HEK293 (cell line): Measurements from ENCODE around the gene ACVR2B.
A peak's percentile ranks its signal among the peaks of the same experiment; 100 is the strongest.

Source experiments
- CTCF ChIA-PET: fragments of 350-600 bp; formaldehyde crosslinking; extraction: SDS; loops from one replicate; lab custom pipeline; 2021; ENCODE audit warnings: antibody characterized with exemption; lab: Yijun Ruan, JAX
- POLR2A ChIA-PET: fragments of 300-600 bp; formaldehyde crosslinking; extraction: SDS; loops from one replicate; lab custom pipeline; 2020; ENCODE audit warnings: antibody characterized with exemption, inconsistent platforms; lab: Yijun Ruan, JAX
- H3K27ac ChIP-seq: fragments of 200-500 bp; sonication (Bioruptor generic); 2 replicates; pipeline ENCODE4 v1.5.1; 2014; ENCODE audit warnings: low read depth, low read length, control low read depth, inconsistent platforms; ENCODE audit errors: extremely low read depth
- H3K36me3 ChIP-seq, 2 experiments: fragments of 200-500 bp in 1 of 2; sonication (Bioruptor generic) in 1 of 2; 1 replicate in 1 of 2; 2 replicates in 1 of 2; pipeline ENCODE4 v1.5.1; 2014 to 2017; ENCODE audit warnings: inconsistent platforms in 2 of 2, low read length in 2 of 2; ENCODE audit not compliant: control insufficient read depth in 2 of 2, insufficient read depth in 1 of 2
- H3K4me1 ChIP-seq: fragments of 200-500 bp; sonication (Bioruptor generic); 2 replicates; pipeline ENCODE4 v1.5.1; 2014; ENCODE audit warnings: mild to moderate bottlenecking, low read length, inconsistent platforms; ENCODE audit not compliant: control insufficient read depth, insufficient read depth
- H3K4me3 ChIP-seq: 2 replicates; pipeline ENCODE4 v1.5.1; 2011; ENCODE audit warnings: low read depth, mild to moderate bottlenecking, control low read depth, low read length, moderate library complexity
- H3K9me3 ChIP-seq: fragments of 200-500 bp; sonication (Bioruptor generic); 2 replicates; pipeline ENCODE4 v1.5.1; 2014; ENCODE audit warnings: low read depth, low read length, inconsistent platforms; ENCODE audit not compliant: control insufficient read depth, insufficient read depth
- AEBP2 ChIP-seq: fragments of 450-650 bp; formaldehyde crosslinking; IDR thresholded peaks from 2 replicates; pipeline ENCODE4 v1.5.1; 2016; ENCODE audit warnings: missing biosample characterization, missing genetic modification characterization, borderline replicate concordance
- HOXA7 ChIP-seq: sonication (generic); formaldehyde crosslinking; IDR thresholded peaks from 2 replicates; pipeline ENCODE4 v1.8.1; 2022; ENCODE audit warnings: missing genetic modification reagents, borderline replicate concordance
- SCRT1 ChIP-seq: fragments of 450-650 bp; formaldehyde crosslinking; IDR thresholded peaks from 2 replicates; pipeline ENCODE4 v1.5.1; 2016; ENCODE audit warnings: missing biosample characterization, missing genetic modification characterization, borderline replicate concordance
- ZBTB11 ChIP-seq: fragments of 450-650 bp; formaldehyde crosslinking; conservative IDR thresholded peaks from 2 replicates; pipeline ENCODE4 v1.5.1; 2016; ENCODE audit warnings: low read depth, missing biosample characterization, missing genetic modification characterization
- ZBTB21 ChIP-seq: fragments of 450-650 bp; formaldehyde crosslinking; IDR thresholded peaks from 2 replicates; pipeline ENCODE4 v1.5.1; 2017; ENCODE audit warnings: missing biosample characterization, missing genetic modification characterization
- ZIC2 ChIP-seq: fragments of 450-650 bp; formaldehyde crosslinking; IDR thresholded peaks from 2 replicates; pipeline ENCODE4 v1.5.1; 2016; ENCODE audit warnings: missing biosample characterization, missing genetic modification characterization
- ZNF148 ChIP-seq: fragments of 450-650 bp; formaldehyde crosslinking; IDR thresholded peaks from 2 replicates; pipeline ENCODE4 v1.5.0; 2017; ENCODE audit warnings: missing biosample characterization, missing genetic modification characterization, borderline replicate concordance
- ZNF155 ChIP-seq: fragments of 450-650 bp; formaldehyde crosslinking; IDR thresholded peaks from 2 replicates; pipeline ENCODE4 v1.5.1; 2016; ENCODE audit warnings: missing biosample characterization, missing genetic modification characterization
- ZNF311 ChIP-seq: fragments of 450-650 bp; formaldehyde crosslinking; IDR thresholded peaks from 2 replicates; pipeline ENCODE4 v1.5.1; 2017; ENCODE audit warnings: missing biosample characterization, missing genetic modification characterization, borderline replicate concordance
- ZNF335 ChIP-seq: fragments of 450-650 bp; formaldehyde crosslinking; conservative IDR thresholded peaks from 2 replicates; pipeline ENCODE4 v1.5.1; 2016; ENCODE audit warnings: missing biosample characterization, missing genetic modification characterization
- ZNF513 ChIP-seq: fragments of 450-650 bp; IDR thresholded peaks from 2 replicates; pipeline ENCODE4 v1.5.1; 2018; ENCODE audit warnings: missing biosample characterization, missing genetic modification characterization
- ZNF530 ChIP-seq: fragments of 450-650 bp; formaldehyde crosslinking; IDR thresholded peaks from 2 replicates; pipeline ENCODE4 v1.5.1; 2016; ENCODE audit warnings: low read depth, missing biosample characterization, missing genetic modification characterization
- ZNF571 ChIP-seq: fragments of 450-650 bp; formaldehyde crosslinking; IDR thresholded peaks from 2 replicates; pipeline ENCODE4 v1.5.0; 2017; ENCODE audit warnings: missing biosample characterization, missing genetic modification characterization
- ZNF623 ChIP-seq: fragments of 450-650 bp; formaldehyde crosslinking; IDR thresholded peaks from 2 replicates; pipeline ENCODE4 v1.5.1; 2016; ENCODE audit warnings: missing biosample characterization, missing genetic modification characterization
- ZNF654 ChIP-seq: fragments of 450-650 bp; formaldehyde crosslinking; IDR thresholded peaks from 2 replicates; pipeline ENCODE4 v1.5.1; 2016; ENCODE audit warnings: low read depth, missing biosample characterization, missing genetic modification characterization
- ZSCAN23 ChIP-seq: fragments of 450-650 bp; formaldehyde crosslinking; IDR thresholded peaks from 2 replicates; pipeline ENCODE4 v1.5.1; 2016; ENCODE audit warnings: missing biosample characterization, missing genetic modification characterization
- ZSCAN30 ChIP-seq: fragments of 450-650 bp; IDR thresholded peaks from 2 replicates; pipeline ENCODE4 v1.5.1; 2018; ENCODE audit warnings: missing biosample characterization, mild to moderate bottlenecking, missing genetic modification characterization, moderate library complexity

ACVR2B gene

GRCh38 chr3:38521391-38521987 is 67.8 kb downstream of the ACVR2B start (continued):
- no peak for TF ChIP-seq ZNF623 (tag by site-specific recombination)
- peak; percentile 66 for TF ChIP-seq ZNF654
- TF ChIP-seq AEBP2 (tag by site-specific recombination) = no peak
- TF ChIP-seq ZNF155 (tag by site-specific recombination) = no peak
- peak; percentile 22; the same call in 1 of the 2 replicates for TF ChIP-seq ZSCAN30

- ChIA-PET CTCF (interaction anchor here (0.5 to 4.4 kb wide), 42 partner anchors 9 to 766 kb away, joined by 3 to 65 read pairs (median 6); no protein-coding TSS in a partner anchor), POLR2A (interaction anchor here (0.6 kb wide), 1 partner anchor 19 kb away, joined by 3 read pairs; no protein-coding TSS in a partner anchor)
- peaks cover 8 to 54% of the 10 kb centered on the region in 2 experiments for H3K36me3 ChIP-seq
- H3K4me3 ChIP-seq = no peak overlapping the region
- no peaks in the 10 kb centered on the region for H3K9me3 ChIP-seq
- no peaks in the 10 kb centered on the region for H3K4me1 ChIP-seq
- no peak overlapping the region for H3K27ac ChIP-seq
- TF ChIP-seq ZNF311 (tag by site-specific recombination) = no peak
- TF ChIP-seq ZNF513 (tag by site-specific recombination) = no peak
- TF ChIP-seq ZNF148 (tag by site-specific recombination) = no peak
- TF ChIP-seq ZIC2 = no peak
- TF ChIP-seq ZBTB11 (tag by site-specific recombination) = no peak
- no peak for TF ChIP-seq ZNF530 (tag by site-specific recombination)
- no peak for TF ChIP-seq ZBTB21 (tag by site-specific recombination)
- no peak for TF ChIP-seq HOXA7
- no peak for TF ChIP-seq ZNF335 (tag by site-specific recombination)
- TF ChIP-seq AEBP2 (tag by site-specific recombination) = no peak
- TF ChIP-seq SCRT1 = no peak
- no peak for TF ChIP-seq ZNF571
- TF ChIP-seq ZSCAN23 (tag by site-specific recombination) = no peak
These were observed 68.3 kb downstream of the ACVR2B start for GRCh38 chr3:38522002-38522401.
